ENCODE results near the gene PAQR8. TPM values are rescaled to one million over a fixed set of nuclear protein-coding genes. Genes with fewer than 3 reads are reported as not detected.

PAQR8 gene
- total and polyA plus RNA-seq, 4 experiments from 2014 or later: 14.5 to 40.9 (median 33.3) TPM

- Mint-ChIP-seq H3K36me3 (peaks cover 0 to 6% of the 10 kb centered on the region in 2 donors), H3K4me3 (peak overlapping the region; percentile 77 to 92 (median 82)), H3K4me1 (peaks cover 63 to 94% (median 78%) of the 10 kb centered on the region in 4 donors), H3K9me3 (no peaks in the 10 kb centered on the region), H3K27ac (peak overlapping the region; percentile 95 to 99 (median 97)), H3K27me3 (no peaks in the 10 kb centered on the region)
- no peaks in the 10 kb centered on the region for H3K36me3 ChIP-seq (ENCODE audit: insufficient read depth, low read length)
- no peaks in the 10 kb centered on the region for H3K27me3 ChIP-seq (ENCODE audit: insufficient read depth, low read length)
- intact Hi-C loops (cut with micrococcal nuclease): loop anchor here (2.0 to 10.0 kb wide), 3 partner anchors 106 to 944 kb away; partner anchors contain the start of genes GSTA4 and MCM3
- DNase-seq: peak; percentile 81 to 87 (median 84)
- peaks cover 90% of the 10 kb centered on the region for H3K4me1 ChIP-seq (ENCODE audit: insufficient read depth, low read length)
- H3K4me3 ChIP-seq (ENCODE audit: low read length in 2 of 2): peak overlapping the region; percentile 14 to 34
- ChIA-PET CTCF (ENCODE audit: partially characterized antibody) (interaction anchor here (0.8 to 7.5 kb wide), 32 partner anchors 9 to 279 kb away, joined by 3 to 150 read pairs (median 4); partner anchors contain the start of genes EFHC1, MCM3 and PAQR8), POLR2A (ENCODE audit: partially characterized antibody) (interaction anchor here (0.6 to 8.7 kb wide), 24 partner anchors 9 to 957 kb away, joined by 3 to 176 read pairs (median 8); partner anchors contain the start of genes EFHC1, MCM3 and PAQR8)
- H3K9me3 ChIP-seq (ENCODE audit: control insufficient read depth in 1 of 2, low read length in 2 of 2): no peaks in the 10 kb centered on the region
- H3K27ac ChIP-seq (ENCODE audit: low read depth, low read length): peak overlapping the region; percentile 80
These were observed 28.4 kb downstream of the PAQR8 start for GRCh38 chr6:52390361-52390727.

- H3K9me3 Mint-ChIP-seq: peaks cover 0 to 4% (median 0%) of the 10 kb centered on the region in 8 donors
- H3K27ac ChIP-seq (ENCODE audit: low read depth, low read length): peak overlapping the region; percentile 23
- ChIA-PET CTCF (ENCODE audit: partially characterized antibody) (interaction anchor here (0.7 to 7.5 kb wide), 9 partner anchors 10 to 262 kb away, joined by 3 to 150 read pairs (median 15); partner anchors contain the start of genes MCM3 and PAQR8), POLR2A (ENCODE audit: partially characterized antibody) (interaction anchor here (0.8 to 8.7 kb wide), 9 partner anchors 7 to 106 kb away, joined by 3 to 176 read pairs (median 24); partner anchors contain the start of genes EFHC1, MCM3 and PAQR8)
- H3K27me3 Mint-ChIP-seq: no peaks in the 10 kb centered on the region
- H3K4me1 ChIP-seq (ENCODE audit: insufficient read depth, low read length): peaks cover 90% of the 10 kb centered on the region
- intact Hi-C loops (cut with micrococcal nuclease): loop anchor here (2.0 to 10.0 kb wide), 3 partner anchors 107 to 943 kb away; partner anchors contain the start of genes GSTA4 and MCM3
- H3K27me3 ChIP-seq (ENCODE audit: insufficient read depth, low read length): no peaks in the 10 kb centered on the region
- H3K36me3 ChIP-seq (ENCODE audit: insufficient read depth, low read length): no peaks in the 10 kb centered on the region
- no peak for DNase-seq
- peaks cover 6 to 9% of the 10 kb centered on the region in 2 donors for H3K36me3 Mint-ChIP-seq
- H3K4me3 ChIP-seq (ENCODE audit: low read length in 2 of 2): no peak overlapping the region
- no peaks in the 10 kb centered on the region for H3K9me3 ChIP-seq (ENCODE audit: control insufficient read depth in 1 of 2, low read length in 2 of 2)
- peaks cover 65 to 94% (median 79%) of the 10 kb centered on the region in 4 donors for H3K4me1 Mint-ChIP-seq
- H3K4me3 Mint-ChIP-seq: peak overlapping the region in 4 of 8 donors; percentile 11 to 92 (median 36)
- peak overlapping the region; percentile 85 to 98 (median 95) for H3K27ac Mint-ChIP-seq
These were observed 29.6 kb downstream of the PAQR8 start for GRCh38 chr6:52391599-52391998.

- peak overlapping the region; percentile 66 for H3K27ac ChIP-seq (ENCODE audit: low read depth, low read length)
- H3K9me3 ChIP-seq (ENCODE audit: control insufficient read depth in 1 of 2, low read length in 2 of 2): no peaks in the 10 kb centered on the region
- no peaks in the 10 kb centered on the region for H3K27me3 ChIP-seq (ENCODE audit: insufficient read depth, low read length)
- Mint-ChIP-seq H3K9me3 (peaks cover 0 to 7% (median 0%) of the 10 kb centered on the region in 8 donors), H3K36me3 (peaks cover 12 to 14% of the 10 kb centered on the region in 2 donors), H3K27ac (peak overlapping the region; percentile 88 to 98 (median 96)), H3K27me3 (no peaks in the 10 kb centered on the region), H3K4me3 (peak overlapping the region in 4 of 8 donors; percentile 22 to 84 (median 48)), H3K4me1 (peaks cover 78 to 99% (median 89%) of the 10 kb centered on the region in 4 donors)
- no peak overlapping the region for H3K4me3 ChIP-seq (ENCODE audit: low read length in 2 of 2)
- intact Hi-C loops (cut with micrococcal nuclease): loop anchor here (10.0 kb wide), 2 partner anchors 602 to 942 kb away; partner anchors contain the start of gene GSTA4
- DNase-seq: peak in 3 of 5 donors; percentile 13 to 63 (median 22)
- no peaks in the 10 kb centered on the region for H3K36me3 ChIP-seq (ENCODE audit: insufficient read depth, low read length)
- CTCF ChIA-PET (ENCODE audit: partially characterized antibody): interaction anchor here (0.6 to 7.5 kb wide), 5 partner anchors 9 to 270 kb away, joined by 3 to 150 read pairs (median 86); partner anchors contain the start of genes MCM3 and PAQR8
- peaks cover 99% of the 10 kb centered on the region for H3K4me1 ChIP-seq (ENCODE audit: insufficient read depth, low read length)
- POLR2A ChIA-PET (ENCODE audit: partially characterized antibody): interaction anchor here (1.0 to 8.7 kb wide), 5 partner anchors 10 to 107 kb away, joined by 4 to 176 read pairs (median 48); partner anchors contain the start of genes MCM3 and PAQR8
These were observed 31.0 kb downstream of the PAQR8 start for GRCh38 chr6:52392944-52393343.

- Histone ChIP-seq H3K27me3 (ENCODE audit: insufficient read depth, low read length) (no peaks in the 10 kb centered on the region), H3K4me3 (ENCODE audit: low read length in 2 of 2) (peak overlapping the region in 1 of 2 donors; percentile 37), H3K9me3 (ENCODE audit: control insufficient read depth in 1 of 2, low read length in 2 of 2) (no peaks in the 10 kb centered on the region), H3K27ac (ENCODE audit: low read depth, low read length) (peak overlapping the region; percentile 66), H3K36me3 (ENCODE audit: insufficient read depth, low read length) (no peaks in the 10 kb centered on the region), H3K4me1 (ENCODE audit: insufficient read depth, low read length) (peaks cover 100% of the 10 kb centered on the region)
- H3K27ac Mint-ChIP-seq: peak overlapping the region; percentile 96 to 98 (median 96)
- DNase-seq: no peak
- ChIA-PET POLR2A (ENCODE audit: partially characterized antibody) (interaction anchor here (1.2 to 8.7 kb wide), 4 partner anchors 31 to 108 kb away, joined by 3 to 176 read pairs (median 7); partner anchors contain the start of gene PAQR8), CTCF (ENCODE audit: partially characterized antibody) (interaction anchor here (0.6 to 7.1 kb wide), 4 partner anchors 12 to 108 kb away, joined by 3 to 116 read pairs (median 3); partner anchors contain the start of gene MCM3)
- peaks cover 12 to 14% of the 10 kb centered on the region in 2 donors for H3K36me3 Mint-ChIP-seq
- peak overlapping the region; percentile 67 to 86 (median 76) for H3K4me3 Mint-ChIP-seq
- H3K4me1 Mint-ChIP-seq: peaks cover 76 to 100% (median 88%) of the 10 kb centered on the region in 4 donors
- H3K9me3 Mint-ChIP-seq: peaks cover 0 to 7% (median 0%) of the 10 kb centered on the region in 8 donors
- no peaks in the 10 kb centered on the region for H3K27me3 Mint-ChIP-seq
- intact Hi-C loops (cut with micrococcal nuclease): loop anchor here (10.0 kb wide), 2 partner anchors 601 to 941 kb away; partner anchors contain the start of gene GSTA4
These were observed 31.8 kb downstream of the PAQR8 start for GRCh38 chr6:52393780-52394179.

GRCh38 chr6:52394251-52394666 lies 32.3 kb downstream of the PAQR8 start:
- H3K4me3 Mint-ChIP-seq: peak overlapping the region; percentile 67 to 86 (median 76)
- intact Hi-C loops (cut with micrococcal nuclease): loop anchor here (10.0 kb wide), 2 partner anchors 601 to 941 kb away; partner anchors contain the start of gene GSTA4
- Histone ChIP-seq H3K27ac (ENCODE audit: low read depth, low read length) (peak overlapping the region; percentile 66), H3K4me1 (ENCODE audit: insufficient read depth, low read length) (peaks cover 100% of the 10 kb centered on the region), H3K9me3 (ENCODE audit: control insufficient read depth in 1 of 2, low read length in 2 of 2) (no peaks in the 10 kb centered on the region), H3K27me3 (ENCODE audit: insufficient read depth, low read length) (no peaks in the 10 kb centered on the region), H3K4me3 (ENCODE audit: low read length in 2 of 2) (peak overlapping the region in 1 of 2 donors; percentile 37), H3K36me3 (ENCODE audit: insufficient read depth, low read length) (no peaks in the 10 kb centered on the region)
- H3K4me1 Mint-ChIP-seq: peaks cover 76 to 100% (median 88%) of the 10 kb centered on the region in 4 donors
- CTCF ChIA-PET (ENCODE audit: partially characterized antibody): interaction anchor here (0.6 to 1.2 kb wide), 4 partner anchors 12 to 109 kb away, joined by 3 read pairs; no protein-coding TSS in a partner anchor
- peak overlapping the region; percentile 96 to 98 (median 96) for H3K27ac Mint-ChIP-seq
- peak; percentile 45 to 70 (median 56) for DNase-seq
- H3K27me3 Mint-ChIP-seq: no peaks in the 10 kb centered on the region
- POLR2A ChIA-PET (ENCODE audit: partially characterized antibody): interaction anchor here (1.0 to 1.5 kb wide), 5 partner anchors 32 to 276 kb away, joined by 3 to 7 read pairs (median 5); partner anchors contain the start of genes PAQR8 and TMEM14A
- peaks cover 12 to 14% of the 10 kb centered on the region in 2 donors for H3K36me3 Mint-ChIP-seq
- peaks cover 0 to 7% (median 0%) of the 10 kb centered on the region in 8 donors for H3K9me3 Mint-ChIP-seq

GRCh38 chr6:52395969-52396368 lies 34.0 kb downstream of the PAQR8 start:
- H3K9me3 Mint-ChIP-seq: peaks cover 0 to 7% (median 0%) of the 10 kb centered on the region in 8 donors
- no peak overlapping the region for H3K4me3 ChIP-seq (ENCODE audit: low read length in 2 of 2)
- no peaks in the 10 kb centered on the region for H3K36me3 ChIP-seq (ENCODE audit: insufficient read depth, low read length)
- no peak for DNase-seq
- POLR2A ChIA-PET (ENCODE audit: partially characterized antibody): interaction anchor here (1.2 to 8.7 kb wide), 7 partner anchors 7 to 180 kb away, joined by 4 to 164 read pairs (median 41); partner anchors contain the start of genes EFHC1, MCM3, PAQR8 and TRAM2
- H3K9me3 ChIP-seq (ENCODE audit: control insufficient read depth in 1 of 2, low read length in 2 of 2): no peaks in the 10 kb centered on the region
- H3K4me1 ChIP-seq (ENCODE audit: insufficient read depth, low read length): peaks cover 100% of the 10 kb centered on the region
- H3K27me3 ChIP-seq (ENCODE audit: insufficient read depth, low read length): no peaks in the 10 kb centered on the region
- peaks cover 12 to 14% of the 10 kb centered on the region in 2 donors for H3K36me3 Mint-ChIP-seq
- H3K4me3 Mint-ChIP-seq: peak overlapping the region in 7 of 8 donors; percentile 9 to 87 (median 57)
- H3K27me3 Mint-ChIP-seq: no peaks in the 10 kb centered on the region
- intact Hi-C loops (cut with micrococcal nuclease): loop anchor here (10.0 kb wide), 2 partner anchors 599 to 939 kb away; partner anchors contain the start of gene GSTA4
- CTCF ChIA-PET (ENCODE audit: partially characterized antibody): interaction anchor here (2.9 to 14.8 kb wide), 4 partner anchors 23 to 109 kb away, joined by 14 to 287 read pairs (median 86); partner anchors contain the start of genes EFHC1, MCM3 and PAQR8
- peaks cover 76 to 100% (median 87%) of the 10 kb centered on the region in 4 donors for H3K4me1 Mint-ChIP-seq
- H3K27ac ChIP-seq (ENCODE audit: low read depth, low read length): no peak overlapping the region
- peak overlapping the region; percentile 95 to 99 (median 96) for H3K27ac Mint-ChIP-seq

Data from CD4-positive, alpha-beta memory T cell (primary cell).